Stimulated activated CD4-positive, alpha-beta T cell treated with anti-CD3 and anti-CD28 coated beads, Interleukin-2, amount 100 ng/mL, for 24 hours (primary cell): ENCODE results near the gene TSPAN5.
"Not testable (repeated sequence)": the region's sequence is repeated elsewhere in the genome, so short reads cannot be mapped to it uniquely, and the experiment has no call there.

Source experiments
- DNase-seq, 2 donors: peaks; one replicate each; pipeline ENCODE4 v3.0.0-alpha.2; 2020

Gene TSPAN5

GRCh38 chr4:98544141-98544817 lies 114.1 kb downstream of the TSPAN5 start:
- DNase-seq: no peak

- no peak for DNase-seq
Observed at GRCh38 chr4:98542011-98542410, 116.4 kb downstream of the TSPAN5 start.

- no peak for DNase-seq
Observed at GRCh38 chr4:98540803-98541202, 117.6 kb downstream of the TSPAN5 start.

- no peak for DNase-seq
Observed at GRCh38 chr4:98539741-98540140, 118.7 kb downstream of the TSPAN5 start.

GRCh38 chr4:98539299-98539698 lies 119.1 kb downstream of the TSPAN5 start:
- DNase-seq: no peak

- DNase-seq: no peak
Observed at GRCh38 chr4:98536631-98537030, 121.8 kb downstream of the TSPAN5 start.

GRCh38 chr4:98534146-98534545 lies 124.3 kb downstream of the TSPAN5 start:
- not testable (repeated sequence) for DNase-seq

- no peak for DNase-seq
Observed at GRCh38 chr4:98530572-98530971, 127.8 kb downstream of the TSPAN5 start.

- DNase-seq: no peak
Observed at GRCh38 chr4:98529970-98530569, 128.3 kb downstream of the TSPAN5 start.

- no peak for DNase-seq
Observed at GRCh38 chr4:98528882-98529281, 129.5 kb downstream of the TSPAN5 start.

- DNase-seq: no peak
Observed at GRCh38 chr4:98527534-98528269, 130.7 kb downstream of the TSPAN5 start.

- no peak for DNase-seq
Observed at GRCh38 chr4:98524230-98524629, 134.2 kb downstream of the TSPAN5 start.

GRCh38 chr4:98522636-98523395 lies 135.6 kb downstream of the TSPAN5 start:
- DNase-seq: no peak

GRCh38 chr4:98522062-98522461 lies 136.3 kb downstream of the TSPAN5 start:
- DNase-seq: no peak

- DNase-seq: no peak
Observed at GRCh38 chr4:98521486-98521885, 136.9 kb downstream of the TSPAN5 start.

GRCh38 chr4:98519268-98519977 lies 139.0 kb downstream of the TSPAN5 start:
- no peak for DNase-seq

GRCh38 chr4:98518559-98519267 lies 139.7 kb downstream of the TSPAN5 start:
- no peak for DNase-seq

GRCh38 chr4:98517218-98518021 lies 141.0 kb downstream of the TSPAN5 start:
- no peak for DNase-seq

GRCh38 chr4:98516441-98517217 lies 141.8 kb downstream of the TSPAN5 start:
- DNase-seq: no peak

- DNase-seq: no peak
Observed at GRCh38 chr4:98516042-98516440, 142.4 kb downstream of the TSPAN5 start.
